ENCODE results near the gene PRKCZ.

The PRKCZ gene

DNA sequence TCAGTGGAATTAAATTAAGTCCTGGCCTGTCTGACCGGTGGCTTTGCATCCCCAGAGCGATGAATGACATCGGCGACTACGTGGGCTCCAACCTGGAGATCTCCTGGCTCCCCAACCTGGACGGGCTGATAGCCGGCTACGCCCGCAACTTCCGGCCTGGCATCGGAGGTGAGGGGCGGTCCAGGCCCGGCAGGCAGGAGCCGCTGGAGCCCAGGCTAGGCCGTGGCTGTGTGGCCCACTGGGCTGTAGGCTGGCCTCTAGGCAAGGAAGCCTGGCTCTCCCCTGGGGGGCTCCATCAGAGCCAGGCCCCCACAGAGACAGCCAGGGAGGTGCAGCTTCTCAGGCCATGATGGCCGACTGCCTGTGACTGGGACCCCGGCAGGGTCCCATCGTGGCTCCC lies 25.3 kb upstream of the PRKCZ start:
- no peak for DNase-seq (ENCODE audit: low read depth)

DNA sequence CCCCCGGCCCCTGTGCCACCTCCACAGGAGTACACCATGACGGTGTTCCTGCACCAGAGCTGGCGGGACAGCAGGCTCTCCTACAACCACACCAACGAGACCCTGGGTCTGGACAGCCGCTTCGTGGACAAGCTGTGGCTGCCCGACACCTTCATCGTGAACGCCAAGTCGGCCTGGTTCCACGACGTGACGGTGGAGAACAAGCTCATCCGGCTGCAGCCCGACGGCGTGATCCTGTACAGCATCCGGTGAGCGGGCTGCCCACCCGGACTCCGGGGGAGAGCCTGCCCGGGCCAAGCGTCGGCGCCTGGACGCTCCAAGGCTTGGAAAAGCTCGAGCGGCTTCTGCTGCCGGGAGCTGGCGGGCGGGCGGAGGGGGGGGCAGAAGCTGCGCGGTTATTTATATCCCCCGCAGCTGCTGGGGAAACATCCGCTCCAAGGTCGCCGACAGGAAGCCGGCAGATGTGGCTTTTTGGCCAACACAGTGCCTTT lies 24.7 kb upstream of the PRKCZ start:
- DNase-seq (ENCODE audit: low read depth): no peak

DNA sequence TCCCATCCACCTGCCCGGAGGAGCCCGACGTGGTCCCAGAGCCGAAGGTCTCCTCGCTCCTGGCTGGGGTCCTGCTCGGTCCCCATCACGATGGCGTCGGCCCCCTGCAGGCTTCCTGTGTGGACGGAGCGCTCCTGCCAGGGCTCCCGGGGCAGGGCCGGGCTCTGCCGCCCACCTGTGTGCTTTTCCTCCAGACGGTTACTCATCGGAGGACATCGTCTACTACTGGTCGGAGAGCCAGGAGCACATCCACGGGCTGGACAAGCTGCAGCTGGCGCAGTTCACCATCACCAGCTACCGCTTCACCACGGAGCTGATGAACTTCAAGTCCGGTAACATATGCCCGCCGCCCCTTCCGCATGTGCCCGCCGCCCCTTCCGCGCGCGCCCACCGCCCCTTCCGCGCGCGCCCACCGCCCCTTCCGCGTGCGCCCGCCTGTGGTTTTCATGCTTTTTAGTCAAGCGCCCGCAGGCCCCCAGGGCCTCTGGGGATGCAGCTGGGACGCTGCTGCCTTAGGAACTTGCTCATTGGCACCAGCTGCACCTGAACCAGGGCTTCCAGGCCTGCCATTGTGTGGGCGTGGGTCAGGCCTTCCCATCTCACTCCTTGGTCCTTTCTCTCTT lies 22.1 kb upstream of the PRKCZ start:
- no peak for DNase-seq (ENCODE audit: low read depth)

DNA sequence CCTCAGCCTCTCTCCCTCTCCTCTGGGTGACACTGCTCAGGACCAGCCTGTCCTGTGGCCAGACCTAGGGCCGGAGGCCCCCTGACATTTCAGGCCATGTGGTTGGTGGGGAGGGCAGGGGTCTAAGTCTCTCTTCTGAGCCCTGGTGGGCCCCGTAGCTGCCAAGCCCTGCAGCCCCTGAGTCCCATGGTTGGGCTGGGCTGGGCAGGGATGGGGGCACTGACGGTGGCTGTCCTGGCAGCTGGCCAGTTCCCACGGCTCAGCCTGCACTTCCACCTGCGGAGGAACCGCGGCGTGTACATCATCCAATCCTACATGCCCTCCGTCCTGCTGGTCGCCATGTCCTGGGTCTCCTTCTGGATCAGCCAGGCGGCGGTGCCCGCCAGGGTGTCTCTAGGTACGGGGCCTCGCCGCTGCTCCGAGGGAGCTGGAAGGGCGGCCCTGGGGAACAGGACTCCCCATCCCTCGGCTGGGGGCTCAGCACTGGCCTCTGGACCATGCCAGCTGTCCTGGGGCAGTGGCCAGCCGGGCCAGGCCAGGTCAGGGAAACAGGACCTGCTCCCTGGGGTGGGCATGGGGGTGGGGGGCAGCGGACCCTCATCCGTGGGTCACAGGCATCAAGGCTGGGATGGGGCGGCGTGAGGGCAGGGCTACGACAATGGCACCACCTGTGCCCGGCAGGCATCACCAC lies 21.2 kb upstream of the PRKCZ start:
- DNase-seq (ENCODE audit: low read depth): no peak

DNA sequence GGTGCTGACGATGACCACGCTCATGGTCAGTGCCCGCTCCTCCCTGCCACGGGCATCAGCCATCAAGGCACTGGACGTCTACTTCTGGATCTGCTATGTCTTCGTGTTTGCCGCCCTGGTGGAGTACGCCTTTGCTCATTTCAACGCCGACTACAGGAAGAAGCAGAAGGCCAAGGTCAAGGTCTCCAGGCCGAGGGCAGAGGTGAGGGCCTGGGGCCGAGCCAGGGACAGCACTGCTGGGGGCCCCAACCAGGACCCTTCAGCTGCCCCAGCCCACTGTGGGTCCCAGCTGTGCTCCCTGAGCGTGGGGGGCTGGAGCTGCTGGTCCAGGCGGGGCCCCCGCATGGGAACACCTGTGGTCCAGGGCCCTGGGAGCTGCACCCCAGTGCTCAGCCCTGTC lies 20.6 kb upstream of the PRKCZ start:
- DNase-seq (ENCODE audit: low read depth): no peak

DNA sequence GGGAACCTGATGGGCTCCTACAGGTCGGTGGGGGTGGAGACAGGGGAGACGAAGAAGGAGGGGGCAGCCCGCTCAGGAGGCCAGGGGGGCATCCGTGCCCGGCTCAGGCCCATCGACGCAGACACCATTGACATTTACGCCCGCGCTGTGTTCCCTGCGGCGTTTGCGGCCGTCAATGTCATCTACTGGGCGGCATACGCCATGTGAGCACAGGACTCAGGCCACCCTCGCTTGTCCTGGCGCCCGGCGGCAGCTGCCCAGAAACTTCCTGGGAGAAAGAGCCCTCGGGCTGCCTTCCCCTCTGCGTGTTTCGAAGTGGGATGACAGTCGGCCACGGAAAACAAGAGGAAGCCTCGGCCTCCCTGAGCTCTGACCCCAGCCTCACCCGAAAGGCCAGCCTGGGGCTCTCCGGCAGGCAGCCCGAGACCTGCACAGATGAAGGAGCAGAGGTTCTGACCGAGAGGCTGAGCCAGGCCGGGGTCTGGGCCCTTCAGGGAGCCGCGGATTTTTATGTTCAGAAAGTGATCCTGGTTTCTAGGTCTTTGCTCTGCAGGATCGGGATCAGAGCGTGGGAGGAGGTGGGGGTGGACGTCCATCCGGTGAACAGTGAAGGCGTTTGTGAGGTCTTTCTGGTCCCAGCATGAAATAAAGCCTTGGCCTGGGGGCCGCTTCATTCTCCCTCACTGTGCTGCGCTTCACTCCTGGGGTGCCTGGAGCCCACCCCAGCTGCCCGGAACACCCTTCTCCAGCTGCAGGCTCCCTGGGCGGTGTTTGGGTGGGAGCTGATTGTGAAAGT lies 19.9 kb upstream of the PRKCZ start:
- DNase-seq (ENCODE audit: low read depth): no peak

DNA sequence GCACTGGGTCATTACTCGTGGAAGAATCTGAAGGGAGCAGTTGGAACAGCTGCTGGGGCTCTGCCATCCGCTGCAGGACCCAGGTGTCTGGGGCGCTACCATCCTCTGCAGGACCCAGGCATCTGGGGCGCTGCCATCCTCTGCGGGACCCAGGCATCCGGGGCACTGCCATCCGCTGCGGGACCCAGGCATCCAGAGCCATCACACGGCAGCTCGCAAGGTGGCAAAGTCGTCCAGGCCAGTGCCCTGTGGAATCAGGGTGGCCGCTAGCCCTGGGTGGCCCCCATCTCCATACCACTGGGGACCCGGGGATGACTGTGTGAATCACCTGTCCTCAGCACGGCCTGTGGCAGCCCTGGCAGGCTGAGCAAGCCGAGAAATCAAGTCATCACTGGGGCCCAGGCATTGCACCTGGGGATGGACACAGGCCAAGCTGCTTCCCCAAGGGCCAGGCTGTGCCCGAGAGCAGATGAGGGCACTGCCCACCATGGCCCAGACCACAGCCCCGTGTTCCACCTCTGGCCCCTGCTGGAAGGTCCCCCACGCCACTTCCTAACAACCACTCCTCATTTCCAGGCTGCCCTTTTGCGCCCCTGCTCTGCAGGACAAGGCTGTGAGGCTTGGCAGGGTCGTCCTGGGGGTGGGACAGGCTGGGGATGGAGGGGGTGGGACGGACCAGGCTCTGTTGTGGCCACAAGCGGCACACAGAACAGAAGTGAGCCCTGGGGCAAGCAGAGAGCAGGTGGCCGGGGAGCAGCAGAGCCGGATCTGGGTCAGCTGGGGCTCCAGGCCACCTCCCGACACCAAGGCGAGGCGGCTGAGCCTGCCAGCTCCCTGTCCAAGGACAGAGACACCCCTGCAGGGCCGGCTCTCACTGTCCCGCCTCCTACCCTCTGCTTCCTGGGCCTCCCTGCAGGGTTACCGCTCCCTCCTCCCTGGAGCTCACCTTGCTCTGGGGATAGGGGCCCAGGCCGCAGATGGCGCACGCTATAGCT lies 18.4 kb upstream of the PRKCZ start:
- DNase-seq (ENCODE audit: low read depth): no peak

DNA sequence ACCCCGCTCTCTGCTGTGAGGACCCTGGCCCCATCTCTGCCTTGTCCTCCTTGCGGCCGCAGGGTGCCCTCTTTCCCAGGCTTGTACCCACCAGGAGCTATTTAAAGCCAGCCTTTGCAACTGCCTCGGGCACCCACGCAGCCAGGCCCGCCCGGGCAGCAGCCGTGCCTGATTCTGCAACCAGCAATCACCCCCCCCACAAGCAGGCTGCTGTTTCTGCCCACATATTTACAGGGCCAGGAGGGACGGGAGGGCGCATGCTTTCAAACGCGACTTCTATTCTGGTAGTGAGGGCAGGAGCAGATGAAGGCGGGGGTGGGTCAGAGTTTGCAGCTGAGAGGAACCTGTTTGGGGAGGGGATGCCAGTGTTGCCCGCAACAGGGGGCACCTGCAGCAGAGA lies 17.5 kb upstream of the PRKCZ start:
- DNase-seq (ENCODE audit: low read depth): no peak

DNA sequence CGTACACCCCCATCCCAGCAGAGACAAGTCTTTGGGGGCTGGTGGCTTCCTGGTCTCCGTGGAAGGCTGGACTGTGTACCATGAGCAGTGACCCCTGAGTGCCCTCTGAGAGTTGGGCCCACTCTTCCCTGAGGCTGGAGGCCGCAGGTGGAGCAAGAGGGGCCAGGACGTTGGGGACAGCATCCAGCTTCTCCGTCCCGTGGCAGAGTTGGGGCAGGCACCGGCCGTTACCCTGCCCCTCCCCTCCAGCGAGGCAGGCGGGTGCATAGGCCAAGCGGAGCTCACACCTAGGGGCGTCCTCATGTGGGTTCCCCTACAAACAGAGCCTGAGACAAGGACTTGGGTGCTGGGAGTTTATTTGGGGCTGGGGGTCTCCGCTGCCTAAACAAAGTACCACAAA lies 17.0 kb upstream of the PRKCZ start:
- no peak for DNase-seq (ENCODE audit: low read depth)

DNA sequence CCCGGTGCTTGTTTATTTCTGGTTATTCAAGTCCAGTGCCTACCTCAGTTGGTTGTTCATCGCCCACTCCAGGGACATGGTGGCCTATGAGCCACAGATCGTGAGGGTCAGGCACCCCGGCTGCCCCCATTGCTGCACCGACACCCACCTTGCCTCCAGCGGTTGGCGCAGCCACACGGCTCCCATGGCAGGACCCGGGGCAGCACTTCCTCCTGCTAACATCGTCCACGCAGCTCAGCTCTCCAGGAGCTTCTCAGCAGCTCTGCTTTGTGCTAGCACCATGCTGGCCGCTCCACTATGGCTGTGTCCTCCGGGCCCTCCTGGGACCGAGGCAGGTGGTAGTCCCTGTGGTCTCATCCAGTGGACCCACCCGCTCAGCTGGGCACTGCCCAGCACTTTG lies 13.9 kb upstream of the PRKCZ start:
- no peak for DNase-seq (ENCODE audit: low read depth)

DNA sequence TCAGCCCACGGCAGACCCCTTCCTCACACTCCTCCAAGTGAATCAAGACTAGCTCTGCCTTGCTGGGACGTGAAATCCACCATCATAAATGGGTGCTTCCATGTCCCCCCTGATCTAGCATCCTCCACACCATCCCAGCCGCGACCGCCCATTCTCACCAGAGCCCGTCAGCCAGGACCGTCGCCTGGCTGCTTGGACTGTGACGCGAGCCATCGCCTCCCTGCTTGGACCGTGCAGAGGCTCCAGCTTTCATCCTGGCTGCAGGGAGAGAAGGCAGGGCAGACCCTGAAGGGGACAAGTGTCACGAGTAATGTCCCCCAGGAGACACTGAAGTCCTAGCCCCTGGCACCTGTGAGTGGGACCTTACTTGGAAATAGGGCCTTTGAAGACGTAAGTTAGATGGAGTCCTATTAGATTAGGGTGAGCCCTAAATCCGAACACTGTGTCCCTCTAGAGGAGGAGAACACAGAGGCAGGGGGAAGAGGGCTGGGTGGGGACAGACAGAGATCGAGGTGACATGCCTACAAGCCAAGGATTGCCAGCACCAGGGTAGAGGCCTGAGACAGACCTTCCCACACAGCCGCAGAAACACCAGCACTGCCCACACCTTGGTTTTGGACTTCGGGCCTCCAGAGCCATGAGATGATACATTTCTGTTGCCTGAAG lies 12.8 kb upstream of the PRKCZ start:
- no peak for DNase-seq (ENCODE audit: low read depth)

DNA sequence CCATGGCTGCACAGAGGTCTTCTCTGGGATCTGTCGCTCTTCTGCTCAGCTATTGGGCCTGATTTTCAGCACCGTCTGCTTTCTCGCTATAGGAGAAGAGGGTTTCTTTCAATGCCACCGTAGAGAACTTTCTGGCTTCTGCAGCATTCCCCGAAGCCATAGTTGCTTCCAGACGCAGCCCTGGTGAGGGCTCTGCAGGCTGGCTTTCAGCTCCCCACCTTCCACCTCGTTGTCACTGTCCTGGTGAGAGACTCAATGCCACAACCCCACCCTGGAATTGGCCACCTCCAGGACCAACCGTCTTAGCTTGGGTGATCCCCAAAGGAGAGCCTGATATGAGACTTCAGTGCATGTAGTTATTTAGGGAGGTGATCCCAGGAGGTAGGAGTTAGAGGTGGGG lies 12.0 kb upstream of the PRKCZ start:
- DNase-seq (ENCODE audit: low read depth): no peak

DNA sequence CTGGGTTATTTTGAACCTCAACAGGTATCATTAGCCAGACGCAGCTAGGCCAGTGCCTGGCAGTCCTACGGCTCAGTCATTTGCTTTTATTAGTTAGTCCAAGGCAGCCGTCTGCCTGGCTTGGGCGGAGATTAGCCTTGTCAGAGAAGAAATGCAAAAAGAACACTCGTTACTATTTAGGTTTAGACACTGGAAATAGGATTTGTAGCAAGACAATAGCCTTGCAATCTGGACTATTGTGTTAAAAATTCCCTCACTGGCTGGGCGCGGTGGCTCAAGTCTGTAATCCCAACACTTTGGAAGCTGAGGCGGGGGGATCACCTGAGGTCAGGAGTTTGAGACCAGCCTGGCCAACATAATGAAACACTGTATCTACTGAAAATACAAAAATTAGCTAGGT lies 11.0 kb upstream of the PRKCZ start:
- no peak for DNase-seq (ENCODE audit: low read depth)

DNA sequence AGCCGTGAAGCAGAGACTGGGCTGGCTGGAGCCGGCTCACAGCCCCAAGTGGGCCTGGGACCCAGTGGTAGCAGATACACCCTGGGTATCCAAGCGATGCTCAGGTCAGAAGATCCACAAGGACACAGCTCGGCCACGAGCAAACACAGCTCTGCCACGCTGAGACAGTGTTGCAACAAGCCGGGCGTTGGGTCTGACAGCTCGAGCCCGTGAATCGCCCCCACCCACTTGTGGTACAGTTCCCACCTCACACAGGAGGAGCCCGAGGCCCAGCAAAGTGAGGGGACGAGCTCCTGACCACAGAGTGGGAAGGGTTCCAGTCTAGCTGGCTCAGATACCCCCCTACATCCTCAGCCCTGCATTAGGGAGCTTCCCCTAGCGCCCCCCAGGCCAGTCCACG lies 8.9 kb upstream of the PRKCZ start:
- no peak for DNase-seq (ENCODE audit: low read depth)

DNA sequence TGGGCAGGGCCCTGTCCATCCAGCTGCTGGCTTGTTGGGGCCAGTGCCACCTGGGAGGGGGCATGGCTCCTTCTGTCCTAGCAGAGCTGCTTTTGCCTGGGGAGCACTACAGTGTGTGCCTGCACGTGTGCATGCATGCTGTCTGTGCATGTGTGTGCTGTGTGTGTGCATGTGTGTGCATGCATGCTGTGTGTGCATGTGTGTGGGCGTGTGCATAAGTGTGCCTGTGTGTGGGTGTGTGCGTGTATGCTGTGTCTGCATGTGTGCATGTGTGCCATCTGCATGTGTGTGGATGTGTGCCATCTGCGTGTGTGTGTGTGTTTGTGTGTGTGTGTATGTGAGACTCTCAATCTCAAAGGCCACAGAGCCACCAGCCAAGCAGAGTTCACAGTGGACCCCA lies 8.3 kb upstream of the PRKCZ start:
- DNase-seq (ENCODE audit: low read depth): no peak

DNA sequence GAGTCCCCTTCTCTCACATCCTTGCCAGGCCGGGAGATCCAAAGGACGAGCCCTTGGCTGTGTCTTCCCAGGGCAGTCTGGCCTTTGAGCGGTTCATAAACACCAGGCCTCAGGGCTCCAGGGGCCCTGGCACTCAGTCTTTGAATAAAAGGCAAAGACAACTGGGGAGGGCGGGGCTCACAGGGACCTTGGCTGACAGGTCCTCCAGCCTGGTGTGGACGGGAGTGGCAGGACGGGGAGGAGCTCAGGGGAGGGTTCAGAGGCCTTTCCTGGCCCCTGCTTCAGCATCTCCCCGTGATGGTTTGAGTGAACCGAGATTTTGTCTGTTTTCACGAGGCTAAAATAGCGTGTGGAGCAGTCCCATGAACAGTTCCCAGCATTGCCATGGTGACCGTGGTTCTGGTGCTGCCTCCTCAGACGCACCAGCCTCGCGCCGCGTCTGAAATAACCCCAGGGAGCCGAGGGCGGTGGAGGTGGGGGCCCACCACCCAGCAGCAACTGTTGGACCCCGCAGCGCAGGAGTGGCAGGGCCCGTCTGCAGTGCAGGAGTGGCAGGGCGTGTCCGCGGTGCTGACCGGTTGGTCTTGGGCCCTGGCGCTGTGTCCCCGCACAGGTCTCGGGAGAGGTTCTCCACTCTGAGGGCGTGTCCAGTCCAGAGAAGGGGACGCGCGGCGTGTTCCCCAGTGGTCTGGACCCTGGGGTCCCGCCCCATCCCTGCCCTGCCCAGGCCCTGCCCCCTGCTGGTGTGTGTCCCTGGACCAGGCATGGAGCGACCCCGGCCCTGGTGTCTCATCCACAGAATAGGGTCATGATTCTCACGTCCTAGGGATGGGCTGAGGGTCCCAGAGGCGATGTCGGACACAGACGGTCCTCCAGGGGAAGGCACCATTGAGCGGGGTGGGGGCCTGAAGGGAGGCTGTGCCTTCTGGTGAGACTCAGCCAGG lies 7.1 kb upstream of the PRKCZ start:
- DNase-seq (ENCODE audit: low read depth): no peak

DNA sequence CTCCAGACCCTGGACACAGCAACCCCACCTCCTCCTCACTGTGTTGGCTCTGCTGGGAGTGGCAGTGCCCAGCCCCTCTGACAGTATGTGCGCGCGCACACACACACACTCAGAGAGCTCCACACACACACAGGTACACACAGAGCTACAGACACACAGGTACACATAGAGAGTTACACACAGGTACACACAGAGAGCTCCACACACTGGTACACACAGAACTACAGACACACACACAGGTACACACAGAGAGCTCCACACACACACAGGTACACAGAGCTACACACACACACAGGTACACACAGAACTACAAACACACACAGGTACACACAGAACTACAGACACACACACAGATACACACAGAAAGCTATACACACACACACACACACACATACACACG lies 6.3 kb upstream of the PRKCZ start:
- no peak for DNase-seq (ENCODE audit: low read depth)

DNA sequence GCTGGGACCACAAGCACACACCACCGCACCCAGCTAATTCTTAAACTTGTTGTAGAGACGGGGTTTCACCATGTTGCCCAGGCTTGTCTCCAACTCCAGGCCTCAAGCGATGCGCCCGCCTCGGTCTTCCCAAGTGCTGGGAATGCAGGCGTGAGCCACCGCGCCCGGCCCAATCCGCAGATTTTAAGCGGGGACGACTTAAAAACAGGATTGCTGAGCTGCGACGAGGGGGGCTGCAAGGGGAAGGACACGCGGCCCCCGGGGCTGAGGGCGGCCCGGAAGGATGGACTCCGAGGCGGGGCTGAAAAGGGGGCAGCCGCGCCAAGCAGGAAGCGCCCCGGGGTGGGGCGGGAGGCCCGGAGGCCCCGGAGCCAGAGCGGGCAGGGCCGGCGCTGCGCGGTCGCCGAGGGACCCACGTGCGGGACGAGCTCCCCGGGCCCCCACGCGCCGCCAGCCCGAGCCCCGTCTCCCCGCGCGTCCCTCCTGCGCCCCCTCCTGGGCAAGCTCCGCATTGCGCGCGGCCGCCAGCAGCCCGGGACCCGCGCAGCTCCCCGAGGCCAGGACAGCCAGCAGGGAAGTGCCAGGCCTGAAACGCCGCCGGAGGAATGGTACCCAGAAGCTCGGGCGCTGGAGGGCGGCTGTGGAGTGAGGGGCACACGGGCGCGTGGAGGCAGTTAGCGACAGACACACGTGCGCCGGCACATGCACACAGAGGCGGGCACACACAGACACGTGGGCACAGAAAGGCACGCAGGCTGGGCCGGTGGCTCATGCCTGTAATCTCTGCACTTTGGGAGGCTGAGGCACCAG lies 5.5 kb upstream of the PRKCZ start:
- DNase-seq (ENCODE audit: low read depth): peak; percentile 12

DNA sequence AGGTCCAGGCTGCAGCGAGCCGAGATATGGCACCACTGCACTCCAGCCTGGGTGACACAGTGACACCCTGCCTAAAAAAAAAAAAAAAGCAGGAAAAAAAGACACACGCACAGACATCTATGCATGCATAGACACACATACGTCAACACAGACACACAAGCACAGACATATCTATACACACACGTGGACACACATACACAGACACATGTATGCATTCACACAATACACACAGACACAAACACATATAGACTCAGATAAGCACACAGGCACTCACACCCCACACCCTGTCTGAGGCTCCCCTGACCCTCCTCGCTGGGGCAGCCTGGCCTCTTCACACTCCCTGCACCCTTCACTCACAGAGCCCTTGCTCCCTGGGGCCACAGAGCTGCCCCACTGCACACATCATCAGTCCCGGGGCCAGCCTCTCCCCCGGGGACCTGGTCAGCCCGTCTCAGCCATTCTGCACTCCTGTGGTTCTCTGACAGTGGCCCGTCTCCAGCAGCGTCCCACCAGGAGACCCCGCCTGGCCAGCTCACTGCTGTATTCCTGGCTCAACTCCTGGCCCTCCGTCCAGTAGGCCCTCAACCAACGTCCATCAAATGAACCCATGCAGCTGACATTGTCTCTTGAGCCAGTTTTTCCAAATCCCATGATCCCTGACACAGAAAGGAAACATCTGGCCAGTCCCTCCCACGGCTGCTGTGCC lies 4.6 kb upstream of the PRKCZ start:
- DNase-seq (ENCODE audit: low read depth): no peak

Measured in iris pigment epithelial cell (primary cell).